Endometrium (tissue), 2 donors: ENCODE data around the gene CHCHD4.

ENCODE experiments used
- FAIRE-seq: peaks from 2 replicates; lab custom pipeline; 2012; peaks lifted over from hg19 to GRCh38; lab: Jason Lieb, UNC
- donor health status: control.
- donor health status: control.

CHCHD4 gene

GRCh38 chr3:14148041-14148985 lies 23.6 kb upstream of the CHCHD4 start:
- no peak for FAIRE-seq

GRCh38 chr3:14147617-14148016 lies 22.9 kb upstream of the CHCHD4 start:
- no peak for FAIRE-seq

GRCh38 chr3:14147066-14147435 lies 22.4 kb upstream of the CHCHD4 start:
- FAIRE-seq: no peak

- no peak for FAIRE-seq
Observed at GRCh38 chr3:14146381-14147065, 21.9 kb upstream of the CHCHD4 start.

- FAIRE-seq: no peak
Observed at GRCh38 chr3:14145670-14146380, 21.2 kb upstream of the CHCHD4 start.

- no peak for FAIRE-seq
Observed at GRCh38 chr3:14145236-14145635, 20.6 kb upstream of the CHCHD4 start.

GRCh38 chr3:14144423-14145075 lies 19.9 kb upstream of the CHCHD4 start:
- FAIRE-seq: peak; percentile 97

- FAIRE-seq: peak; percentile 81
Observed at GRCh38 chr3:14143271-14144225, 18.9 kb upstream of the CHCHD4 start.

GRCh38 chr3:14142567-14143270 lies 18.0 kb upstream of the CHCHD4 start:
- no peak for FAIRE-seq

GRCh38 chr3:14141602-14142341 lies 17.1 kb upstream of the CHCHD4 start:
- no peak for FAIRE-seq

- FAIRE-seq: no peak
Observed at GRCh38 chr3:14141144-14141543, 16.5 kb upstream of the CHCHD4 start.

GRCh38 chr3:14140668-14141067 lies 16.0 kb upstream of the CHCHD4 start:
- no peak for FAIRE-seq

- FAIRE-seq: no peak
Observed at GRCh38 chr3:14139771-14140170, 15.1 kb upstream of the CHCHD4 start.

- no peak for FAIRE-seq
Observed at GRCh38 chr3:14138878-14139655, 14.4 kb upstream of the CHCHD4 start.

- no peak for FAIRE-seq
Observed at GRCh38 chr3:14138109-14138877, 13.6 kb upstream of the CHCHD4 start.

GRCh38 chr3:14137445-14137844 lies 12.8 kb upstream of the CHCHD4 start:
- FAIRE-seq: no peak

GRCh38 chr3:14137004-14137403 lies 12.3 kb upstream of the CHCHD4 start:
- no peak for FAIRE-seq

- FAIRE-seq: no peak
Observed at GRCh38 chr3:14135581-14135980, 10.9 kb upstream of the CHCHD4 start.
